GM12878 (cell line): ENCODE data around the gene SC5D. TPM values are rescaled to one million over a fixed set of nuclear protein-coding genes. Genes with fewer than 3 reads are reported as not detected.

Experiments
- ATAC-seq: fragments of 200-7000 bp; cut with Tn5 transposase; 3 replicates; pipeline ENCODE4 v1.9.1; 2020; ENCODE audit warnings: mild to moderate bottlenecking, moderate library complexity
- BruUV-seq: library from RNA; stranded (reverse); fragments of 400-500 nt; replicated peaks from 2 replicates; lab custom pipeline; 2021; lab: Mats Ljungman, UMichigan
- CTCF ChIA-PET: fragments of 300-600 bp; sonication (Branson Sonifier 250); formaldehyde crosslinking; extraction: SDS; loops from one replicate; lab custom pipeline; 2021; ENCODE audit warnings: inconsistent platforms; lab: Yijun Ruan, JAX
- POLR2A ChIA-PET: fragments of 350-600 bp; formaldehyde crosslinking; extraction: SDS; loops from one replicate; lab custom pipeline; 2021; ENCODE audit warnings: inconsistent platforms; lab: Charles Lee
- RAD21 ChIA-PET: fragments of 300-600 bp; sonication (Branson Sonifier 250); formaldehyde crosslinking; loops from one replicate; lab custom pipeline; 2023; ENCODE audit warnings: antibody characterized with exemption; ENCODE audit not compliant: unreplicated experiment; lab: Charles Lee
- SMC1A ChIA-PET: fragments of 300-600 bp; sonication (Branson Sonifier 250); formaldehyde crosslinking; loops from one replicate; lab custom pipeline; 2023; ENCODE audit not compliant: unreplicated experiment, uncharacterized antibody; lab: Charles Lee
- DNase-seq: peaks from one replicate; pipeline ENCODE4 v3.0.0-alpha.2; 2011; ENCODE audit warnings: low read depth, low spot score
- FAIRE-seq: peaks from 3 replicates; lab custom pipeline; 2011; peaks lifted over from hg19 to GRCh38; lab: Jason Lieb, UNC
- H2AFZ ChIP-seq: 2 replicates; pipeline ENCODE4 v1.6.0; 2011; ENCODE audit warnings: low read depth, low read length, control low read depth; ENCODE audit not compliant: control insufficient read depth
- H3K27ac ChIP-seq: 2 replicates; pipeline ENCODE4 v1.5.1; 2011; ENCODE audit warnings: control low read depth; ENCODE audit not compliant: control insufficient read depth, insufficient read depth
- H3K27me3 ChIP-seq, 2 experiments: replicated peaks in 1 of 2; 2 replicates each; pipeline versions ENCODE4 v1.6.0 to v1.6.1; 2011; ENCODE audit warnings: low read length in 1 of 2; ENCODE audit not compliant: control insufficient read depth in 2 of 2, insufficient read depth in 2 of 2
- H3K36me3 ChIP-seq, 2 experiments: 2 replicates each; pipeline ENCODE4 v1.5.1; 2011; ENCODE audit warnings: low read length in 1 of 2; ENCODE audit not compliant: control insufficient read depth in 2 of 2, insufficient read depth in 2 of 2
- H3K4me1 ChIP-seq: 2 replicates; pipeline ENCODE4 v1.6.1; 2011; ENCODE audit warnings: mild to moderate bottlenecking, low read length, moderate library complexity, mixed read lengths; ENCODE audit not compliant: control insufficient read depth, insufficient read depth
- H3K4me2 ChIP-seq: 2 replicates; pipeline ENCODE4 v1.6.0; 2011; ENCODE audit warnings: control low read depth; ENCODE audit not compliant: control insufficient read depth, insufficient read depth
- H3K4me3 ChIP-seq: fragments of 200-600 bp; sonication (generic); 2 replicates; pipeline ENCODE4 v1.5.1; 2016
- H3K79me2 ChIP-seq: 2 replicates; pipeline ENCODE4 v1.6.0; 2011; ENCODE audit warnings: low read length; ENCODE audit not compliant: control insufficient read depth, insufficient read depth
- H3K9ac ChIP-seq: 2 replicates; pipeline ENCODE4 v1.8.0; 2011; ENCODE audit warnings: low read length, control low read depth, mixed read lengths; ENCODE audit not compliant: control insufficient read depth, insufficient read depth
- H3K9me3 ChIP-seq: replicated peaks from 3 replicates; pipeline ENCODE4 v1.5.1; 2011; ENCODE audit warnings: mild to moderate bottlenecking, low read length; ENCODE audit not compliant: control insufficient read depth, insufficient read depth
- H4K20me1 ChIP-seq: 2 replicates; pipeline ENCODE4 v1.6.0; 2011; ENCODE audit not compliant: control insufficient read depth, insufficient read depth
- BCL3 ChIP-seq: IDR thresholded peaks from 2 replicates; pipeline ENCODE4 v1.6.1; 2011; ENCODE audit warnings: borderline replicate concordance, low read depth, mild to moderate bottlenecking, moderate library complexity, low read length; ENCODE audit not compliant: insufficient read depth, poor library complexity, severe bottlenecking
- CHD2 ChIP-seq: IDR thresholded peaks from 2 replicates; pipeline ENCODE4 v1.6.1; 2011; ENCODE audit warnings: low read depth, low read length, improper control_type of control experiment, borderline replicate concordance
- IRF3 ChIP-seq: fragments of 450-650 bp; IDR thresholded peaks from 2 replicates; pipeline ENCODE4 v1.6.1; 2014; ENCODE audit warnings: mild to moderate bottlenecking
- NBN ChIP-seq: fragments of 450-650 bp; IDR thresholded peaks from 2 replicates; pipeline ENCODE4 v1.6.1; 2016
- PAX5 ChIP-seq: IDR thresholded peaks from 2 replicates; pipeline ENCODE4 v1.6.1; 2011; ENCODE audit warnings: low read depth, low read length, borderline replicate concordance
- PKNOX1 ChIP-seq: fragments of 450-650 bp; IDR thresholded peaks from 2 replicates; pipeline ENCODE4 v1.6.1; 2016; ENCODE audit warnings: mild to moderate bottlenecking
- PML ChIP-seq: IDR thresholded peaks from 2 replicates; pipeline ENCODE4 v1.6.1; 2012; ENCODE audit warnings: low read length, inconsistent platforms
- SRF ChIP-seq, 2 experiments: IDR thresholded peaks; 2 replicates each; pipeline ENCODE4 v1.6.1; 2011; ENCODE audit warnings: low read depth in 2 of 2, low read length in 2 of 2, mild to moderate bottlenecking in 1 of 2, moderate library complexity in 1 of 2
- TARDBP ChIP-seq: IDR thresholded peaks from 2 replicates; pipeline ENCODE4 v1.6.1; 2016; ENCODE audit warnings: borderline replicate concordance
- ZBTB33 ChIP-seq: fragments of 450-650 bp; IDR thresholded peaks from 2 replicates; pipeline ENCODE4 v1.6.1; 2017; ENCODE audit warnings: mild to moderate bottlenecking
- ZSCAN29 ChIP-seq: fragments of 450-650 bp; IDR thresholded peaks from 2 replicates; pipeline ENCODE4 v1.6.1; 2017; ENCODE audit warnings: mild to moderate bottlenecking, moderate library complexity
- WGBS: methylation state at CpG from one replicate; pipeline ENCODE4 v1.1.6; 2016; ENCODE audit warnings: low lambda C conversion rate; ENCODE audit not compliant: insufficient replicate concordance, insufficient coverage; ENCODE audit errors: missing lambda C conversion rate; 5-methylcytosine and 5-hydroxymethylcytosine counted together
- in situ Hi-C: fragments of 300-500 bp; cut with MboI; formaldehyde crosslinking; loops from 9 replicates; pipeline ENCODE4 v1.14.3; 2018; ENCODE audit warnings: mixed read lengths
- intact Hi-C: fragments of 100-400 bp; cut with micrococcal nuclease; formaldehyde crosslinking; loops from one replicate; pipeline ENCODE4 v1.14.2; 2022; ENCODE audit not compliant: unreplicated experiment
- polyA plus RNA-seq, 11 experiments: library from polyadenylated mRNA; depleted of rRNA in 4 of 11; unstranded in 6 of 11; stranded (reverse) in 5 of 11; fragments of >200 nt; fragmentation: Nextera tagmentation in 4 of 11; fragmentation: Illumina TruSeq in 1 of 11; extraction: Ambion mirVana in 4 of 11; extraction: Trizol in 1 of 11; gene quantifications; 1 replicate in 1 of 11; 2 replicates in 10 of 11; pipeline versions ENCODE4 v1.2.1 to v1.2.3, GENCODE V29; 2011 to 2016; ENCODE audit warnings: inconsistent platforms in 2 of 11, missing spikeins in 2 of 11, low read depth in 1 of 11
- total RNA-seq, 4 experiments: library from RNA; depleted of rRNA in 3 of 4; stranded (reverse); fragments of >200 nt in 3 of 4; fragmentation: Illumina TruSeq in 1 of 4; extraction: Trizol in 1 of 4; gene quantifications; 2 replicates each; pipeline versions ENCODE4 v1.2.1 to v1.2.3, GENCODE V29; 2013 to 2021
- TF ChIP-seq, protein P1 (sequence below): fragments of 150-350 bp; IDR thresholded peaks from 2 replicates; pipeline ENCODE4 v1.6.1; 2014; ENCODE audit warnings: mild to moderate bottlenecking, low read depth, low read length
- TF ChIP-seq, protein P2 (sequence below): fragments of 150-350 bp; IDR thresholded peaks from 2 replicates; pipeline ENCODE4 v1.6.1; 2016; ENCODE audit warnings: low read depth, low read length

The SC5D gene
- total and polyA plus RNA-seq, 10 of the 15 experiments (the other 5 are each of a cell fraction or from before 2014, with no cell fraction given), result 23.7 to 134 (median 30.8) TPM

DNA sequence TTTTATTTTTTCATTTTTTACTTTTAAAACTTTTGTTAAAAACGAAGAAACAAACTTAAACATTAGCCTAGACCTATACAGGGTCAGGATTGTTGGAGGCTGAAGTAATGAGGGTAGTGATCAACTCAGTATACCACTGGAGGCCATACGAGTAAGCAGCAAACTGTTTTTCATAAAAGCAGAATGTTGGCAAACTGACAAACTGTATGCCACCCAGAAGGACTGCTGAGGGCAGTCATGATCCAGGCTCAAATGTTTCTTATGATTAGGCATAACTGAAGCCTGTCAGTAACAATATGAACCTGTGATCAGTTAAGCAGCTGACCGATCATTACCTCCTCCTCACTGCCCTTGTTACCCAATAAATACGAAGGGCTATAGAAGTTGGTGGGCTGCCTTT, 10.2 kb upstream of the SC5D start:
- Histone ChIP-seq H3K27me3 (no peaks in the 10 kb centered on the region), H3K36me3 (no peaks in the 10 kb centered on the region), H3K9me3 (no peaks in the 10 kb centered on the region; the same call in 1 of the 3 replicates), H3K79me2 (no peaks in the 10 kb centered on the region), H3K9ac (no peak overlapping the region), H3K4me3 (no peak overlapping the region), H4K20me1 (no peaks in the 10 kb centered on the region), H2AFZ (no peak overlapping the region), H3K4me1 (peaks cover 7% of the 10 kb centered on the region), H3K27ac (no peak overlapping the region), H3K4me2 (no peak overlapping the region)
- RAD21 ChIA-PET, result no interaction called here
- POLR2A ChIA-PET, result no interaction called here
- ATAC-seq, result no peak
- no TSS peak for BruUV-seq
- SMC1A ChIA-PET, result interaction anchor here (0.6 to 1.1 kb wide), 3 partner anchors 10 to 387 kb away, joined by 3 to 5 read pairs (median 4); partner anchors contain the start of gene SC5D
- in situ Hi-C loops (no loop called here), intact Hi-C loops (no loop called here)
- CTCF ChIA-PET, result interaction anchor here (0.8 kb wide), 1 partner anchor 309 kb away, joined by 3 read pairs; no protein-coding TSS in a partner anchor
- WGBS, result 48% methylated on average over 4 of the region's 4 CpGs
- no peak for FAIRE-seq
- DNase-seq, result no peak
- no peak for TF ChIP-seq SRF (IDR thresholded peaks at IDR 0.05; ENCODE audit: low read depth in 2 of 2, low read length in 2 of 2)
- TF ChIP-seq, protein P1, sequence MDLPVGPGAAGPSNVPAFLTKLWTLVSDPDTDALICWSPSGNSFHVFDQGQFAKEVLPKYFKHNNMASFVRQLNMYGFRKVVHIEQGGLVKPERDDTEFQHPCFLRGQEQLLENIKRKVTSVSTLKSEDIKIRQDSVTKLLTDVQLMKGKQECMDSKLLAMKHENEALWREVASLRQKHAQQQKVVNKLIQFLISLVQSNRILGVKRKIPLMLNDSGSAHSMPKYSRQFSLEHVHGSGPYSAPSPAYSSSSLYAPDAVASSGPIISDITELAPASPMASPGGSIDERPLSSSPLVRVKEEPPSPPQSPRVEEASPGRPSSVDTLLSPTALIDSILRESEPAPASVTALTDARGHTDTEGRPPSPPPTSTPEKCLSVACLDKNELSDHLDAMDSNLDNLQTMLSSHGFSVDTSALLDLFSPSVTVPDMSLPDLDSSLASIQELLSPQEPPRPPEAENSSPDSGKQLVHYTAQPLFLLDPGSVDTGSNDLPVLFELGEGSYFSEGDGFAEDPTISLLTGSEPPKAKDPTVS, result no peak
- TF ChIP-seq IRF3, result no peak
- no peak for TF ChIP-seq PKNOX1
- no peak for TF ChIP-seq ZBTB33
- TF ChIP-seq NBN, result no peak
- TF ChIP-seq, protein P2, sequence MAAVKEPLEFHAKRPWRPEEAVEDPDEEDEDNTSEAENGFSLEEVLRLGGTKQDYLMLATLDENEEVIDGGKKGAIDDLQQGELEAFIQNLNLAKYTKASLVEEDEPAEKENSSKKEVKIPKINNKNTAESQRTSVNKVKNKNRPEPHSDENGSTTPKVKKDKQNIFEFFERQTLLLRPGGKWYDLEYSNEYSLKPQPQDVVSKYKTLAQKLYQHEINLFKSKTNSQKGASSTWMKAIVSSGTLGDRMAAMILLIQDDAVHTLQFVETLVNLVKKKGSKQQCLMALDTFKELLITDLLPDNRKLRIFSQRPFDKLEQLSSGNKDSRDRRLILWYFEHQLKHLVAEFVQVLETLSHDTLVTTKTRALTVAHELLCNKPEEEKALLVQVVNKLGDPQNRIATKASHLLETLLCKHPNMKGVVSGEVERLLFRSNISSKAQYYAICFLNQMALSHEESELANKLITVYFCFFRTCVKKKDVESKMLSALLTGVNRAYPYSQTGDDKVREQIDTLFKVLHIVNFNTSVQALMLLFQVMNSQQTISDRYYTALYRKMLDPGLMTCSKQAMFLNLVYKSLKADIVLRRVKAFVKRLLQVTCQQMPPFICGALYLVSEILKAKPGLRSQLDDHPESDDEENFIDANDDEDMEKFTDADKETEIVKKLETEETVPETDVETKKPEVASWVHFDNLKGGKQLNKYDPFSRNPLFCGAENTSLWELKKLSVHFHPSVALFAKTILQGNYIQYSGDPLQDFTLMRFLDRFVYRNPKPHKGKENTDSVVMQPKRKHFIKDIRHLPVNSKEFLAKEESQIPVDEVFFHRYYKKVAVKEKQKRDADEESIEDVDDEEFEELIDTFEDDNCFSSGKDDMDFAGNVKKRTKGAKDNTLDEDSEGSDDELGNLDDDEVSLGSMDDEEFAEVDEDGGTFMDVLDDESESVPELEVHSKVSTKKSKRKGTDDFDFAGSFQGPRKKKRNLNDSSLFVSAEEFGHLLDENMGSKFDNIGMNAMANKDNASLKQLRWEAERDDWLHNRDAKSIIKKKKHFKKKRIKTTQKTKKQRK, result no peak
- no peak for TF ChIP-seq CHD2
- no peak for TF ChIP-seq PML
- TF ChIP-seq TARDBP, result no peak
- no peak for TF ChIP-seq ZSCAN29
- no peak for TF ChIP-seq BCL3
- TF ChIP-seq PAX5, result no peak
